Duodenal mucosa (tissue), 2 donors: ENCODE measurements around the gene MVP.
"Not testable (repeated sequence)": the region's sequence is repeated elsewhere in the genome, so short reads cannot be mapped to it uniquely, and the experiment has no call there.

Experiments used
- H3K27ac ChIP-seq: one replicate; pipeline ENCODE4 v1.7.0; 2013; ENCODE audit warnings: low read depth, low read length
- H3K27me3 ChIP-seq, 2 donors: one replicate each; pipeline ENCODE4 v1.7.0; 2013; ENCODE audit warnings: low read length in 2 of 2, control low read depth in 1 of 2; ENCODE audit not compliant: insufficient read depth in 2 of 2, control insufficient read depth in 1 of 2
- H3K36me3 ChIP-seq, 2 donors: one replicate each; pipeline ENCODE4 v1.7.0; 2013; ENCODE audit warnings: low read length in 2 of 2, control low read depth in 1 of 2; ENCODE audit not compliant: insufficient read depth in 2 of 2, control insufficient read depth in 1 of 2
- H3K4me1 ChIP-seq, 2 donors: one replicate each; pipeline ENCODE4 v1.7.0; 2013; ENCODE audit warnings: low read length in 2 of 2, control low read depth in 1 of 2; ENCODE audit not compliant: insufficient read depth in 2 of 2, control insufficient read depth in 1 of 2
- H3K4me3 ChIP-seq, 2 donors: one replicate each; pipeline ENCODE4 v1.7.0; 2013; ENCODE audit warnings: low read length in 2 of 2, low read depth in 1 of 2
- H3K9ac ChIP-seq, 2 donors: one replicate each; pipeline ENCODE4 v1.7.0; 2013; ENCODE audit warnings: low read length in 2 of 2, low read depth in 1 of 2
- H3K9me3 ChIP-seq, 2 donors: one replicate each; pipeline ENCODE4 v1.7.0; 2013; ENCODE audit warnings: low read length in 2 of 2, control low read depth in 1 of 2; ENCODE audit not compliant: control insufficient read depth in 1 of 2

Gene MVP

GRCh38 chr16:29787155-29787554, 33.1 kb upstream of the MVP start:
- H3K9ac ChIP-seq, H3K4me3 ChIP-seq, H3K36me3 ChIP-seq, H3K27ac ChIP-seq, H3K27me3 ChIP-seq, H3K9me3 ChIP-seq: not testable (repeated sequence)
- peaks cover 16 to 23% of the 10 kb centered on the region in 2 donors for H3K4me1 ChIP-seq

GRCh38 chr16:29789775-29790182, 30.5 kb upstream of the MVP start:
- peaks cover 24 to 29% of the 10 kb centered on the region in 2 donors for H3K4me1 ChIP-seq
- H3K9me3 ChIP-seq: no peaks in the 10 kb centered on the region
- peak overlapping the region; percentile 81 to 96 for H3K4me3 ChIP-seq
- H3K9ac ChIP-seq: peak overlapping the region; percentile 73 to 74
- H3K27me3 ChIP-seq: no peaks in the 10 kb centered on the region
- H3K36me3 ChIP-seq: no peaks in the 10 kb centered on the region
- peak overlapping the region; percentile 76 for H3K27ac ChIP-seq

- H3K36me3 ChIP-seq: no peaks in the 10 kb centered on the region
- H3K9ac ChIP-seq: peak within 1 kb of the TSS; percentile 74 to 81
- no peaks in the 10 kb centered on the region for H3K27me3 ChIP-seq
- H3K9me3 ChIP-seq: no peaks in the 10 kb centered on the region
- peak within 1 kb of the TSS; percentile 81 to 97 for H3K4me3 ChIP-seq
- H3K4me1 ChIP-seq: peaks cover 28 to 29% of the 10 kb centered on the region in 2 donors
- peak within 1 kb of the TSS; percentile 76 for H3K27ac ChIP-seq
These were observed 29.9 kb upstream of the MVP start, which contains the start of gene KIF22 for GRCh38 chr16:29790183-29790948. Gene KIF22, plus strand, starts transcription at chr16:29790751. Its CDS starts 9 bp downstream, at chr16:29790760.

- Histone ChIP-seq H3K27me3 (no peaks in the 10 kb centered on the region), H3K27ac (no peak overlapping the region), H3K9ac (peak overlapping the region; percentile 69 to 81), H3K36me3 (no peaks in the 10 kb centered on the region), H3K4me3 (peak overlapping the region; percentile 80 to 97), H3K4me1 (peaks cover 28 to 29% of the 10 kb centered on the region in 2 donors), H3K9me3 (no peaks in the 10 kb centered on the region)
These were observed 29.1 kb upstream of the MVP start for GRCh38 chr16:29790949-29791844.

GRCh38 chr16:29791845-29792807, 28.1 kb upstream of the MVP start:
- H3K9ac ChIP-seq: no peak overlapping the region

GRCh38 chr16:29793153-29793552, 27.1 kb upstream of the MVP start:
- not testable (repeated sequence) for H3K27me3 ChIP-seq, H3K27ac ChIP-seq, H3K9me3 ChIP-seq, H3K9ac ChIP-seq, H3K4me3 ChIP-seq
- Histone ChIP-seq H3K36me3 (peaks cover 3 to 16% of the 10 kb centered on the region in 2 donors), H3K4me1 (peaks cover 28 to 29% of the 10 kb centered on the region in 2 donors)

More at GRCh38 chr16:29791845-29792807, 28.1 kb upstream of the MVP start:
- H3K27me3 ChIP-seq: no peaks in the 10 kb centered on the region
- H3K4me3 ChIP-seq: peak overlapping the region; percentile 80 to 97
- peaks cover 28 to 29% of the 10 kb centered on the region in 2 donors for H3K4me1 ChIP-seq
- H3K27ac ChIP-seq: no peak overlapping the region
- peaks cover 0 to 7% of the 10 kb centered on the region in 2 donors for H3K36me3 ChIP-seq
- no peaks in the 10 kb centered on the region for H3K9me3 ChIP-seq

- Histone ChIP-seq H3K27me3 (no peaks in the 10 kb centered on the region), H3K27ac (no peak overlapping the region), H3K9ac (no peak overlapping the region), H3K36me3 (peaks cover 11 to 27% of the 10 kb centered on the region in 2 donors), H3K4me1 (peaks cover 28 to 29% of the 10 kb centered on the region in 2 donors), H3K4me3 (no peak overlapping the region), H3K9me3 (no peaks in the 10 kb centered on the region)
These were observed 26.0 kb upstream of the MVP start for GRCh38 chr16:29794231-29794710.

- Histone ChIP-seq H3K27ac (no peak overlapping the region), H3K9me3 (no peaks in the 10 kb centered on the region), H3K36me3 (peaks cover 25 to 52% of the 10 kb centered on the region in 2 donors), H3K27me3 (no peaks in the 10 kb centered on the region), H3K4me1 (peaks cover 0 to 15% of the 10 kb centered on the region in 2 donors), H3K9ac (no peak overlapping the region), H3K4me3 (no peak overlapping the region)
These were observed 17.8 kb upstream of the MVP start for GRCh38 chr16:29802416-29802935.

- H3K27me3 ChIP-seq: no peaks in the 10 kb centered on the region
- no peak overlapping the region for H3K27ac ChIP-seq
- H3K9me3 ChIP-seq: no peaks in the 10 kb centered on the region
- H3K4me3 ChIP-seq: no peak overlapping the region
- peaks cover 12 to 29% of the 10 kb centered on the region in 2 donors for H3K4me1 ChIP-seq
- peak overlapping the region in 1 of 2 donors; percentile 99 for H3K9ac ChIP-seq
- H3K36me3 ChIP-seq: peaks cover 23 to 43% of the 10 kb centered on the region in 2 donors
These were observed 16.2 kb upstream of the MVP start for GRCh38 chr16:29804020-29804419.
